RPMI8226 (cell line): ENCODE data around the gene TMCO4.

Source experiments
- DNase-seq: peaks from one replicate; pipeline ENCODE4 v3.0.0-alpha.2; 2015

The TMCO4 gene

GRCh38 chr1:19633106-19633505 is 166.6 kb downstream of the TMCO4 start:
- no peak for DNase-seq
